A204.1 (cell line): ENCODE measurements around the gene ZNRF2.

Experiments used
- FAIRE-seq: peaks from 2 replicates; lab custom pipeline; 2012; peaks lifted over from hg19 to GRCh38; lab: Jason Lieb, UNC

The ZNRF2 gene

GRCh38 chr7:30284298-30285066, at the start of gene ZNRF2:
TSS of gene ZNRF2 (plus strand) at chr7:30284597. CDS start at chr7:30285358, 761 bp downstream.
- FAIRE-seq: peak; percentile 16

GRCh38 chr7:30237271-30237695, 47.1 kb upstream of the ZNRF2 start:
- FAIRE-seq: no peak

GRCh38 chr7:30238721-30239441, 45.5 kb upstream of the ZNRF2 start:
- FAIRE-seq: no peak

GRCh38 chr7:30240106-30240800, 44.1 kb upstream of the ZNRF2 start:
- FAIRE-seq: no peak

- FAIRE-seq: no peak
Measured at GRCh38 chr7:30241767-30242166, 42.6 kb upstream of the ZNRF2 start.

- no peak for FAIRE-seq
Measured at GRCh38 chr7:30244340-30244739, 40.1 kb upstream of the ZNRF2 start.

GRCh38 chr7:30245913-30246312, 38.5 kb upstream of the ZNRF2 start:
- FAIRE-seq: no peak

GRCh38 chr7:30246392-30246791, 38.0 kb upstream of the ZNRF2 start:
- no peak for FAIRE-seq

- FAIRE-seq: no peak
Measured at GRCh38 chr7:30247541-30248401, 36.6 kb upstream of the ZNRF2 start.

- FAIRE-seq: no peak
Measured at GRCh38 chr7:30249316-30249715, 35.1 kb upstream of the ZNRF2 start.

GRCh38 chr7:30249986-30250774, 34.2 kb upstream of the ZNRF2 start:
- no peak for FAIRE-seq

- FAIRE-seq: no peak
Measured at GRCh38 chr7:30251708-30252329, 32.6 kb upstream of the ZNRF2 start.

GRCh38 chr7:30252885-30253795, 31.3 kb upstream of the ZNRF2 start:
- FAIRE-seq: no peak

GRCh38 chr7:30253796-30254165, 30.6 kb upstream of the ZNRF2 start:
- no peak for FAIRE-seq

GRCh38 chr7:30254248-30254647, 30.1 kb upstream of the ZNRF2 start:
- no peak for FAIRE-seq

- no peak for FAIRE-seq
Measured at GRCh38 chr7:30254717-30255063, 29.7 kb upstream of the ZNRF2 start.

- no peak for FAIRE-seq
Measured at GRCh38 chr7:30255064-30255769, 29.2 kb upstream of the ZNRF2 start.

- FAIRE-seq: no peak
Measured at GRCh38 chr7:30256349-30256858, 28.0 kb upstream of the ZNRF2 start.

- FAIRE-seq: no peak
Measured at GRCh38 chr7:30260246-30260768, 24.1 kb upstream of the ZNRF2 start.
